Measurements from ENCODE around the gene MARCKSL1.
"Not testable (repeated sequence)": the region's sequence is repeated elsewhere in the genome, so short reads cannot be mapped to it uniquely, and the experiment has no call there.

MARCKSL1 gene

DNA sequence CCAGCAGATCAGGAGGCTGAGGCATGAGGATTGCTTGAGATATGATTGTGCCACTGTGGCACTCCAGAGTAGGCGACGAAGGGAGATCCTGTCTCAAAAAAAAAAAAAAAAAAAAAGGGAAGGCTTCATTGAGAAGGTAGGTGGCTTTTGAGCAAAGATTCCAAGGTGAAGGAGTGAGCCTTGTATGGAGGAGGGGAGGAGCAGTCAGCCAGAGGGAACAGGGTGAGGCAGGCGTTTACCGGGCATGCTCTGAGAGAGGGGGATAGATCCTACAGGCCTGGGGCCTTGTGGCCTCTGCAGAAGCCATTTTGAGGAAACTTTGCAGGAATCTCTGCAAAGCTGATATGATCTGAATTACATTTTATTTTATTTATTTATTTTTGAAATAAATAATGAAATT lies 49.3 kb downstream of the MARCKSL1 start:
- Histone ChIP-seq H3K27me3 (replicated peaks; ENCODE audit: control insufficient read depth, insufficient read depth, low read length) (no peaks in the 10 kb centered on the region), H3K36me3 (ENCODE audit: control insufficient read depth, insufficient read depth, low read length) (peaks cover 9% of the 10 kb centered on the region), H3K4me3 (replicated peaks; ENCODE audit: low read depth, low read length) (no peak overlapping the region)
- no peak for DNase-seq (ENCODE audit: extremely low read depth, insufficient read length)
- TF ChIP-seq, protein P1, sequence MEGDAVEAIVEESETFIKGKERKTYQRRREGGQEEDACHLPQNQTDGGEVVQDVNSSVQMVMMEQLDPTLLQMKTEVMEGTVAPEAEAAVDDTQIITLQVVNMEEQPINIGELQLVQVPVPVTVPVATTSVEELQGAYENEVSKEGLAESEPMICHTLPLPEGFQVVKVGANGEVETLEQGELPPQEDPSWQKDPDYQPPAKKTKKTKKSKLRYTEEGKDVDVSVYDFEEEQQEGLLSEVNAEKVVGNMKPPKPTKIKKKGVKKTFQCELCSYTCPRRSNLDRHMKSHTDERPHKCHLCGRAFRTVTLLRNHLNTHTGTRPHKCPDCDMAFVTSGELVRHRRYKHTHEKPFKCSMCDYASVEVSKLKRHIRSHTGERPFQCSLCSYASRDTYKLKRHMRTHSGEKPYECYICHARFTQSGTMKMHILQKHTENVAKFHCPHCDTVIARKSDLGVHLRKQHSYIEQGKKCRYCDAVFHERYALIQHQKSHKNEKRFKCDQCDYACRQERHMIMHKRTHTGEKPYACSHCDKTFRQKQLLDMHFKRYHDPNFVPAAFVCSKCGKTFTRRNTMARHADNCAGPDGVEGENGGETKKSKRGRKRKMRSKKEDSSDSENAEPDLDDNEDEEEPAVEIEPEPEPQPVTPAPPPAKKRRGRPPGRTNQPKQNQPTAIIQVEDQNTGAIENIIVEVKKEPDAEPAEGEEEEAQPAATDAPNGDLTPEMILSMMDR (IDR thresholded peaks at IDR 0.05; ENCODE audit: insufficient read depth, low read length, poor library complexity, severe bottlenecking), result no peak

DNA sequence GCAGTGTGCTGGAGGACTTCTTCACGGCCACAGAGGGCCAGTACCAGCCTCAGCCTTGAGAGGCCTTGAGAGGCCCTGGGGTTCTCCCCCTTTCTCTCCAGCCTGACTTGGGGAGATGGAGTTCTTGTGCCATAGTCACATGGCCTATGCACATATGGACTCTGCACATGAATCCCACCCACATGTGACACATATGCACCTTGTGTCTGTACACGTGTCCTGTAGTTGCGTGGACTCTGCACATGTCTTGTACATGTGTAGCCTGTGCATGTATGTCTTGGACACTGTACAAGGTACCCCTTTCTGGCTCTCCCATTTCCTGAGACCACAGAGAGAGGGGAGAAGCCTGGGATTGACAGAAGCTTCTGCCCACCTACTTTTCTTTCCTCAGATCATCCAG lies 50.4 kb downstream of the MARCKSL1 start:
- peaks cover 11% of the 10 kb centered on the region for H3K36me3 ChIP-seq (ENCODE audit: control insufficient read depth, insufficient read depth, low read length)
- no peaks in the 10 kb centered on the region for H3K27me3 ChIP-seq (replicated peaks; ENCODE audit: control insufficient read depth, insufficient read depth, low read length)
- TF ChIP-seq, protein P1 (IDR thresholded peaks at IDR 0.05; ENCODE audit: insufficient read depth, low read length, poor library complexity, severe bottlenecking), result no peak
- no peak for DNase-seq (ENCODE audit: extremely low read depth, insufficient read length)
- H3K4me3 ChIP-seq (replicated peaks; ENCODE audit: low read depth, low read length), result no peak overlapping the region

DNA sequence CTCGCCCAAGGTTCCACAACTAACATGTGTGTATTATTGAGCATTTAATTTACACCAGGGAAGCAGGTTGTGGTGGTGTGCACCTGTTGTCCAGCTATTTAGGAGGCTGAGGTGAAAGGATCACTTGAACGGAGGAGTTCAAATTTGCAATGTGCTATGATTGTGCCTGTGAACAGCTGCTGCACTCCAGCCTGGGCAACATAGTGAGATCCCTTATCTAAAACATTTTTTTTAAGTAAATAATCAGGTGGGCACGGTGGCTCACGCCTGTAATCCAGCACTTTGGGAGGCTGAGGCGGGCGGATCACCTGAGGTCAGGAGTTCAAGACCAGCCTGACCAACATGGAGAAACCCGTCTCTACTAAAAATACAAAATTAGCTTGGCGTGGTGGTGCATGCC lies 51.3 kb downstream of the MARCKSL1 start:
- H3K27me3 ChIP-seq (replicated peaks; ENCODE audit: control insufficient read depth, insufficient read depth, low read length); DNase-seq (ENCODE audit: extremely low read depth, insufficient read length); H3K4me3 ChIP-seq (replicated peaks; ENCODE audit: low read depth, low read length): not testable (repeated sequence)
- peaks cover 14% of the 10 kb centered on the region for H3K36me3 ChIP-seq (ENCODE audit: control insufficient read depth, insufficient read depth, low read length)
